Activated B cell treated with CpG ODN at 0.5 μM for 24 hours (primary cell): ENCODE data around the gene TAAR9. TPM values are rescaled to one million over a fixed set of nuclear protein-coding genes. Genes with fewer than 3 reads are reported as not detected.

ENCODE experiments used
- ATAC-seq: fragments of 200-7000 bp; cut with Tn5 transposase; one replicate; pipeline ENCODE4 v1.10.0; 2021; ENCODE audit warnings: low read depth, mild to moderate bottlenecking, moderate library complexity
- CTCF ChIA-PET: fragments of 350-600 bp; sonication (Branson Sonifier 250); formaldehyde crosslinking; loops from one replicate; lab custom pipeline; 2021; ENCODE audit warnings: antibody characterized with exemption; lab: Charles Lee
- POLR2A ChIA-PET: fragments of 350-600 bp; sonication (Branson Sonifier 250); formaldehyde crosslinking; loops from one replicate; lab custom pipeline; 2021; ENCODE audit warnings: antibody characterized with exemption; lab: Charles Lee
- DNase-seq: peaks from one replicate; pipeline ENCODE4 v3.0.0; 2022
- H3K27ac Mint-ChIP-seq: one replicate; pipeline ENCODE4 v1.8.0; 2020; ENCODE audit warnings: mixed read lengths
- H3K27me3 Mint-ChIP-seq: one replicate; pipeline ENCODE4 v1.8.0; 2021; ENCODE audit warnings: mixed read lengths
- H3K36me3 Mint-ChIP-seq: one replicate; pipeline ENCODE4 v1.8.0; 2021; ENCODE audit warnings: low read depth, mixed read lengths
- H3K4me1 Mint-ChIP-seq: one replicate; pipeline ENCODE4 v1.8.0; 2021; ENCODE audit warnings: mixed read lengths
- H3K4me3 Mint-ChIP-seq: one replicate; pipeline ENCODE4 v1.8.0; 2020; ENCODE audit warnings: mild to moderate bottlenecking, mixed read lengths
- H3K9me3 Mint-ChIP-seq: one replicate; pipeline ENCODE4 v1.8.0; 2020; ENCODE audit warnings: mixed read lengths
- CTCF ChIP-seq: fragments of 200-600 bp; IDR thresholded peaks from one replicate; pipeline ENCODE4 v1.8.0; 2022; ENCODE audit warnings: antibody characterized with exemption, mild to moderate bottlenecking
- intact Hi-C: fragments of 100-400 bp; cut with micrococcal nuclease; formaldehyde crosslinking; loops from one replicate; pipeline ENCODE4 v1.15.1; 2024
- total RNA-seq: library from RNA; stranded (reverse); gene quantifications from 2 replicates; pipeline ENCODE4 v1.2.3, GENCODE V29; 2022

The TAAR9 gene
- total RNA-seq, 1 donor from 2014 or later = not detected

- ChIA-PET CTCF (no interaction called here), POLR2A (no interaction called here)
- ATAC-seq = peak; percentile 31
- no peak for TF ChIP-seq CTCF
- Mint-ChIP-seq H3K4me1 (peaks cover 92% of the 10 kb centered on the region), H3K36me3 (peaks cover 81% of the 10 kb centered on the region), H3K9me3 (no peaks in the 10 kb centered on the region), H3K4me3 (peak overlapping the region; percentile 32), H3K27ac (peak overlapping the region; percentile 77), H3K27me3 (no peaks in the 10 kb centered on the region)
- DNase-seq = no peak
- intact Hi-C loops = no loop called here
Measured at GRCh38 chr6:132506461-132506860, 31.6 kb upstream of the TAAR9 start.

- Mint-ChIP-seq H3K4me1 (peaks cover 87% of the 10 kb centered on the region), H3K36me3 (peaks cover 75% of the 10 kb centered on the region), H3K9me3 (no peaks in the 10 kb centered on the region), H3K27ac (peak overlapping the region; percentile 77), H3K4me3 (peak overlapping the region; percentile 32), H3K27me3 (no peaks in the 10 kb centered on the region)
- DNase-seq (no peak), ATAC-seq (no peak)
- TF ChIP-seq CTCF = no peak
- intact Hi-C loops = no loop called here
- ChIA-PET CTCF (interaction anchor here (0.6 kb wide), 1 partner anchor 17 kb away, joined by 3 read pairs; no protein-coding TSS in a partner anchor), POLR2A (interaction anchor here (0.6 to 2.1 kb wide), 2 partner anchors 12 to 266 kb away, joined by 6 to 10 read pairs; no protein-coding TSS in a partner anchor)
Measured at GRCh38 chr6:132506869-132507808, 30.9 kb upstream of the TAAR9 start.

GRCh38 chr6:132511210-132511830 lies 26.8 kb upstream of the TAAR9 start:
- H3K4me3 Mint-ChIP-seq = peak overlapping the region; percentile 92
- H3K4me1 Mint-ChIP-seq = peaks cover 83% of the 10 kb centered on the region
- no peaks in the 10 kb centered on the region for H3K9me3 Mint-ChIP-seq
- ATAC-seq (no peak), DNase-seq (no peak)
- TF ChIP-seq CTCF = no peak
- intact Hi-C loops = loop anchor here (5.0 to 10.0 kb wide), 3 partner anchors 884 to 1733 kb away; partner anchors contain the start of genes EPB41L2 and MED23
- H3K36me3 Mint-ChIP-seq = peaks cover 48% of the 10 kb centered on the region
- CTCF ChIA-PET = interaction anchor here (1.0 to 1.2 kb wide), 2 partner anchors 22 to 27 kb away, joined by 3 read pairs; no protein-coding TSS in a partner anchor
- H3K27ac Mint-ChIP-seq = peak overlapping the region; percentile 77
- POLR2A ChIA-PET = interaction anchor here (1.0 to 3.8 kb wide), 6 partner anchors 8 to 156 kb away, joined by 3 to 79 read pairs (median 4); no protein-coding TSS in a partner anchor
- H3K27me3 Mint-ChIP-seq = no peaks in the 10 kb centered on the region

- DNase-seq (no peak), ATAC-seq (no peak)
- intact Hi-C loops = loop anchor here (1.0 to 10.0 kb wide), 7 partner anchors 14 to 1733 kb away; partner anchors contain the start of genes EPB41L2, MED23 and RPS12
- no peak for TF ChIP-seq CTCF
- peak overlapping the region; percentile 77 for H3K27ac Mint-ChIP-seq
- H3K4me3 Mint-ChIP-seq = peak overlapping the region; percentile 92
- ChIA-PET POLR2A (interaction anchor here (0.9 to 3.8 kb wide), 23 partner anchors 9 to 302 kb away, joined by 3 to 79 read pairs (median 5); partner anchors contain the start of genes RPS12 and SLC18B1), CTCF (interaction anchor here (1.0 to 2.6 kb wide), 9 partner anchors 12 to 212 kb away, joined by 3 to 21 read pairs (median 6); no protein-coding TSS in a partner anchor)
- no peaks in the 10 kb centered on the region for H3K9me3 Mint-ChIP-seq
- peaks cover 43% of the 10 kb centered on the region for H3K36me3 Mint-ChIP-seq
- peaks cover 78% of the 10 kb centered on the region for H3K4me1 Mint-ChIP-seq
- H3K27me3 Mint-ChIP-seq = no peaks in the 10 kb centered on the region
Measured at GRCh38 chr6:132511831-132512220, 26.3 kb upstream of the TAAR9 start.
